AG04450 (cell line): ENCODE results near the gene CXCL10. TPM values are rescaled to one million over a fixed set of nuclear protein-coding genes. Genes with fewer than 3 reads are reported as not detected.

ENCODE experiments used
- CTCF ChIA-PET: fragments of 300-600, 350-600 bp; formaldehyde crosslinking; extraction: SDS; loops from one replicate; lab custom pipeline; 2022; ENCODE audit warnings: antibody characterized with exemption, inconsistent platforms; lab: Charles Lee
- POLR2A ChIA-PET: fragments of 350-600 bp; formaldehyde crosslinking; extraction: SDS; loops from one replicate; lab custom pipeline; 2021; ENCODE audit warnings: antibody characterized with exemption, inconsistent platforms; lab: Yijun Ruan, JAX
- DNase-seq: peaks from one replicate; pipeline ENCODE4 v3.0.0-alpha.2; 2011; ENCODE audit warnings: low read depth, low spot score
- H3K27ac ChIP-seq: one replicate; pipeline ENCODE4 v1.5.1; 2012; ENCODE audit warnings: low read depth, low read length, control low read depth
- H3K27me3 ChIP-seq: one replicate; pipeline ENCODE4 v1.6.0; 2012; ENCODE audit warnings: low read length; ENCODE audit not compliant: control insufficient read depth, insufficient read depth
- H3K4me3 ChIP-seq: 2 replicates; pipeline ENCODE4 v1.5.1; 2011; ENCODE audit warnings: mild to moderate bottlenecking, low read depth, low read length, control low read depth
- H3K9me3 ChIP-seq: 2 replicates; pipeline ENCODE4 v1.5.1; 2012; ENCODE audit warnings: low read length; ENCODE audit not compliant: control insufficient read depth, insufficient read depth
- polyA plus RNA-seq: library from polyadenylated mRNA; depleted of rRNA; stranded (reverse); fragments of >200 nt; gene quantifications from 2 replicates; pipeline ENCODE4 v1.2.3, GENCODE V29; 2011
- TF ChIP-seq, protein P1 (sequence below): IDR thresholded peaks from 2 replicates; pipeline ENCODE4 v1.5.1; 2011; ENCODE audit warnings: low read depth, low read length, control low read depth, inconsistent platforms

The CXCL10 gene
- polyA plus RNA-seq, 1 experiment: 3.0 TPM

DNA sequence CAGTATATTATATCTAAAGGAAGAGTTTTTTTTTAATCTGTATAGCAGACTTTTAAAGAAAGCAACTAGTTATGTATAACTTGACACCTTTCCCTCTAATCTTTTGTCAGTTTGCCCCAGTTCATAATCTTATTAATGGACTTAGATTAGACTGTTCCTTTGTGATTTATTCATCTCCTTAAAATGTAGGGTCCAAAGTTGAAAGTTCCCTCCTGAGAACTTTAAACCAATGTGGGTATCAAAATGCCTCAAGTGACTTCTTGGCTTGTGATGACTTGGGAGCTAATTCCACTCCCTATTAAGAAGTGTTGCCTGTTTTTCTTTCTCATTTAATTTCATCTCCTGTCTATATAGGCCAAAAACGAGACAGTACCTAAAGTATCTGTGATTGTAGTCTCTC, 26.2 kb downstream of the CXCL10 start:
- TF ChIP-seq, protein P1, sequence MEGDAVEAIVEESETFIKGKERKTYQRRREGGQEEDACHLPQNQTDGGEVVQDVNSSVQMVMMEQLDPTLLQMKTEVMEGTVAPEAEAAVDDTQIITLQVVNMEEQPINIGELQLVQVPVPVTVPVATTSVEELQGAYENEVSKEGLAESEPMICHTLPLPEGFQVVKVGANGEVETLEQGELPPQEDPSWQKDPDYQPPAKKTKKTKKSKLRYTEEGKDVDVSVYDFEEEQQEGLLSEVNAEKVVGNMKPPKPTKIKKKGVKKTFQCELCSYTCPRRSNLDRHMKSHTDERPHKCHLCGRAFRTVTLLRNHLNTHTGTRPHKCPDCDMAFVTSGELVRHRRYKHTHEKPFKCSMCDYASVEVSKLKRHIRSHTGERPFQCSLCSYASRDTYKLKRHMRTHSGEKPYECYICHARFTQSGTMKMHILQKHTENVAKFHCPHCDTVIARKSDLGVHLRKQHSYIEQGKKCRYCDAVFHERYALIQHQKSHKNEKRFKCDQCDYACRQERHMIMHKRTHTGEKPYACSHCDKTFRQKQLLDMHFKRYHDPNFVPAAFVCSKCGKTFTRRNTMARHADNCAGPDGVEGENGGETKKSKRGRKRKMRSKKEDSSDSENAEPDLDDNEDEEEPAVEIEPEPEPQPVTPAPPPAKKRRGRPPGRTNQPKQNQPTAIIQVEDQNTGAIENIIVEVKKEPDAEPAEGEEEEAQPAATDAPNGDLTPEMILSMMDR: no peak
- ChIA-PET POLR2A (no interaction called here), CTCF (interaction anchor here (0.9 to 6.2 kb wide), 12 partner anchors 13 to 508 kb away, joined by 3 to 163 read pairs (median 14); partner anchors contain the start of gene ART3)
- H3K27ac ChIP-seq: no peak overlapping the region
- H3K27me3 ChIP-seq: no peaks in the 10 kb centered on the region
- DNase-seq: no peak
- no peaks in the 10 kb centered on the region for H3K9me3 ChIP-seq
- H3K4me3 ChIP-seq: no peak overlapping the region

DNA sequence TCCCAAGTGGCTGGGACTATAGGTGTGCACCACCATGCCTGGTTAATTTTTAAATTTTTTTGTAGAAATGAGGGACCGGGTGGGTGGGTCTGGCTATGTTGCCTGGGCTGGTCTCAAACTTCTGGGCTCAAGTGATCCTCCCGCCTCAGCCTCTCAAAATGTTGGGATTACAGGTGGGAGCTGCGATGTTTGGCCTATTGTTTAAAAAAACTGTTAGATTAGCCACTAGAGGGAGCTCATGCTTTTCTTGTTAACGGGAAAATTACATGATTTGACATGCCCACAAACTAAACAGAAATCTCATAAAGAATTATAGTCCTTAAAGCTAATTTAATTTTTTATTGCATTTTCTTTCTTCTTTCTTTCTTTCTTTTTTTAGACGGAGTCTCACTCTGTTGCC, 27.6 kb downstream of the CXCL10 start:
- H3K4me3 ChIP-seq: no peak overlapping the region
- no peaks in the 10 kb centered on the region for H3K27me3 ChIP-seq
- no peak for DNase-seq
- TF ChIP-seq, protein P1: peak; percentile 63
- H3K9me3 ChIP-seq: no peaks in the 10 kb centered on the region
- ChIA-PET POLR2A (interaction anchor here (0.6 to 0.7 kb wide), 2 partner anchors 71 to 1184 kb away, joined by 3 to 6 read pairs; no protein-coding TSS in a partner anchor), CTCF (interaction anchor here (0.6 to 6.2 kb wide), 48 partner anchors 8 to 844 kb away, joined by 3 to 163 read pairs (median 5); partner anchors contain the start of genes ART3, CXCL11 and CXCL9)
- H3K27ac ChIP-seq: no peak overlapping the region

DNA sequence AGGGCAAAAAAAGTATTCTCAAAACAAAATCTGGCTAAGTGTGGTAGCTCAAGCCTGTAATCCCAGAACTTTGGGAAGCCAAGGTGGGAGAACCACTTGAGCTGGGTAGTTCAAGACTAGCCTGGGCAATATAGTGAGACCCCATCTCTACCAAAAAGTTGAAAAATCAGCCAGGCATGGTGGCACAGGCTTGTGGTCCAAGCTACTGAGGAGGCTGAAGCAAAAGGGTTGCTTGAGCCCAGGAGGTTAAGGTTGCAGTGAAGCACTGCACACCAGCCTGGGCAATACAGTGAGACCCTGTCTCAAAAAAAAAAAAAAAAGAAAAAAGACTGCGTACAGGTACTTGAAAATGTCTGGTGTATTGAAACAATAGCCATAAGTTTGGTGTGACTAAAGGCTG, 30.8 kb downstream of the CXCL10 start:
- Histone ChIP-seq H3K27me3 (no peaks in the 10 kb centered on the region), H3K4me3 (no peak overlapping the region), H3K27ac (no peak overlapping the region), H3K9me3 (no peaks in the 10 kb centered on the region)
- TF ChIP-seq, protein P1: no peak
- ChIA-PET CTCF (interaction anchor here (0.7 to 6.2 kb wide), 6 partner anchors 66 to 188 kb away, joined by 3 to 163 read pairs (median 4); no protein-coding TSS in a partner anchor), POLR2A (no interaction called here)
- no peak for DNase-seq

DNA sequence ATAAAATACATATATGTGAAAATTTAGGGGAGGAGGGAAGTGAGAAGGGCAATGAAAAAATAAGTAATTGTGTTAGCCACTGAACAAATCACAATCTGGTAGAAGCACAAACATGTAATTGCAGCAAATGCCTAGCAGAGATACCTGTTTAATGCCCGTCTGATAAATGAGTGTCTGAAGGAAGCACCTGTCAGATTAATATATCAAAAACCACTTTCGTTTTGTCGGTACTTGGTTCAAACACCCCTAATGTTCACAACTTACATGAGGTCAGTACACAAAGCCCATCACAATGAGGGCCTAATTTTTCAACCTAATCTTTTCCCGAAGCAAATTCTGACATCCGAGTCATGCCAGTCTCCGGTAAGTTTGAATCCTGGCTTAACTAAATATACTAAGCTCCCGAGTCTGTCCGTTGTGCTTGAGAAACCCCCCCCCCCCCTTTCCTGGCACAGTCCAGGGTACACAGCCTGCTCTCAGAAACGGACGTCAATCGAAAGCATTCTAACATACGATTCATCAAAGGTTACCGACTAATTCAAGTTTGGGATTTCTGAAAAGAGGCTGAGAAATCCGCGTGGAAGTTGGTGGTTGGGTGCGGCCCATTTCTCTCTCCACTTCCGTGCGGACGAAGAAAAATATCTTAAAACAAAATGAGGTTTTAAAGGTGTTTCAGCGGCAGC, 33.3 kb downstream of the CXCL10 start:
- CTCF ChIA-PET: interaction anchor here (0.6 to 3.4 kb wide), 3 partner anchors 94 to 98 kb away, joined by 3 to 21 read pairs (median 5); no protein-coding TSS in a partner anchor
- H3K9me3 ChIP-seq: no peaks in the 10 kb centered on the region
- TF ChIP-seq, protein P1: no peak
- peak overlapping the region; percentile 96 for H3K4me3 ChIP-seq
- no peaks in the 10 kb centered on the region for H3K27me3 ChIP-seq
- peak overlapping the region; percentile 73 for H3K27ac ChIP-seq
- POLR2A ChIA-PET: no interaction called here
- no peak for DNase-seq

DNA sequence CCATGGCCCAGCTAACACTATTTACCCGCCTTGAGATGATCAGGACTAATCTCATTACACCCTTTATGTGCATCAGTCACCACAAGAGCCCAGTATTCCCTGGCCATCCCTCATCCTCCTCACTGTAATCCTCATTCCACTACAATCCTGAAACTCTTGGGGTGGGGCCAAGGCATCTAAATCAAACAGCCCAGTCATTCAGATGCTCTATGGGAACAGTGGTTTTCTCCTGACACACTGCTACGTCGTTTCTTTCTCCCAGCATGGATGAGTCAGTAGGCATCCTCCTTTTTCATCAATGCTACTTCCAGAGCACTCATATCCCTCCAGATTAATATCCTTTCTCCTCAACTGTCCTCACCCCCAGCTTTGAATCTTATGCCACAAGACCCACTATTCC, 38.2 kb downstream of the CXCL10 start:
- peak overlapping the region; percentile 41 for H3K27ac ChIP-seq
- peak; percentile 72 for DNase-seq
- H3K27me3 ChIP-seq: no peaks in the 10 kb centered on the region
- ChIA-PET CTCF (interaction anchor here (1.3 kb wide), 1 partner anchor 82 kb away, joined by 5 read pairs; no protein-coding TSS in a partner anchor), POLR2A (interaction anchor here (0.7 kb wide), 1 partner anchor 45 kb away, joined by 3 read pairs; the partner anchor contains the start of gene NAAA)
- H3K9me3 ChIP-seq: no peaks in the 10 kb centered on the region
- TF ChIP-seq, protein P1: no peak
- H3K4me3 ChIP-seq: no peak overlapping the region
